ENCODE measurements around the gene GMEB2.

DNA sequence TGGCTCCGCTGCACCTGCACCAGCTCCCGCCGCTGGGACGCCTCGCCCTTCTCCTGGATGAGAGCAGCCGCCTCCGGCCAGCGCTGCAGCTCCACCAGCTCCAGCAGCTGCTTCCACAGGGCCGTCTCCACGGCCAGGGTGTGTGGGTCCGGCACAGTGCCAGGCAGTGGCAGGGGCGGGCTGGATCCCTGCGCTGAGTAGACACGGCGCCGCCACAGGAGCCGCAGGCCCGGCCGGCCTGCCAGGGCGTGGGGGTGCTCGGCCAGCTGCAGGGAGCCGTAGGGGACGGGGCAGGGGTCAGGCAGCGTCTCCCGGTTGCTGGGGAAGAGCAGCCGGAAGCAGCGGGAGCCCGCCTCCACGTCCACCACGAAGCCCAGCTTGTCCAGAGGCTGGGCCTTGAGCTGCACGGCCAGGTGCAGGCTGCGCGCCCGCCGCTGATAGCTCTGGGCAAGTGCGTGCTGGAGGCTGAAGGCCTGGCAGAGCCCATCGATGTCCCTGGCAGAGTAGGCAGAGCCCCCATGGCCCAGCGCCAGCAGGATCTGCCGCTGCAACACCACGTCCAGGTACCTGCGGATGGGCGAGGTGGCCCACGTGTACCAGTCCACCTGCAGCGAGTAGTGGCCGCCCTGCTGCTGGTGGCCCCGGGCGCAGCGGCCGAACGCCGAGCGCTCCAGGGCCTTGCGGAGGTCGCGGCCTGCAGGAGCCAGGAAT is 63.5 kb downstream of the GMEB2 start:
- TF ChIP-seq, protein P1, sequence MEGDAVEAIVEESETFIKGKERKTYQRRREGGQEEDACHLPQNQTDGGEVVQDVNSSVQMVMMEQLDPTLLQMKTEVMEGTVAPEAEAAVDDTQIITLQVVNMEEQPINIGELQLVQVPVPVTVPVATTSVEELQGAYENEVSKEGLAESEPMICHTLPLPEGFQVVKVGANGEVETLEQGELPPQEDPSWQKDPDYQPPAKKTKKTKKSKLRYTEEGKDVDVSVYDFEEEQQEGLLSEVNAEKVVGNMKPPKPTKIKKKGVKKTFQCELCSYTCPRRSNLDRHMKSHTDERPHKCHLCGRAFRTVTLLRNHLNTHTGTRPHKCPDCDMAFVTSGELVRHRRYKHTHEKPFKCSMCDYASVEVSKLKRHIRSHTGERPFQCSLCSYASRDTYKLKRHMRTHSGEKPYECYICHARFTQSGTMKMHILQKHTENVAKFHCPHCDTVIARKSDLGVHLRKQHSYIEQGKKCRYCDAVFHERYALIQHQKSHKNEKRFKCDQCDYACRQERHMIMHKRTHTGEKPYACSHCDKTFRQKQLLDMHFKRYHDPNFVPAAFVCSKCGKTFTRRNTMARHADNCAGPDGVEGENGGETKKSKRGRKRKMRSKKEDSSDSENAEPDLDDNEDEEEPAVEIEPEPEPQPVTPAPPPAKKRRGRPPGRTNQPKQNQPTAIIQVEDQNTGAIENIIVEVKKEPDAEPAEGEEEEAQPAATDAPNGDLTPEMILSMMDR (IDR thresholded peaks at IDR 0.05), result no peak
- TF ChIP-seq EZH2phosphoT487 (IDR thresholded peaks at IDR 0.05) (no peak), EZH2 (IDR thresholded peaks at IDR 0.05) (no peak)
